NCI-H226 (cell line): ENCODE data around the gene CEBPB.

Source experiments
- DNase-seq: peaks from one replicate; pipeline ENCODE4 v3.0.0-alpha.2; 2015

The CEBPB gene

GRCh38 chr20:50230871-50231560, 40.4 kb downstream of the CEBPB start:
- DNase-seq: no peak

GRCh38 chr20:50231854-50232253, 41.2 kb downstream of the CEBPB start:
- no peak for DNase-seq

DNA sequence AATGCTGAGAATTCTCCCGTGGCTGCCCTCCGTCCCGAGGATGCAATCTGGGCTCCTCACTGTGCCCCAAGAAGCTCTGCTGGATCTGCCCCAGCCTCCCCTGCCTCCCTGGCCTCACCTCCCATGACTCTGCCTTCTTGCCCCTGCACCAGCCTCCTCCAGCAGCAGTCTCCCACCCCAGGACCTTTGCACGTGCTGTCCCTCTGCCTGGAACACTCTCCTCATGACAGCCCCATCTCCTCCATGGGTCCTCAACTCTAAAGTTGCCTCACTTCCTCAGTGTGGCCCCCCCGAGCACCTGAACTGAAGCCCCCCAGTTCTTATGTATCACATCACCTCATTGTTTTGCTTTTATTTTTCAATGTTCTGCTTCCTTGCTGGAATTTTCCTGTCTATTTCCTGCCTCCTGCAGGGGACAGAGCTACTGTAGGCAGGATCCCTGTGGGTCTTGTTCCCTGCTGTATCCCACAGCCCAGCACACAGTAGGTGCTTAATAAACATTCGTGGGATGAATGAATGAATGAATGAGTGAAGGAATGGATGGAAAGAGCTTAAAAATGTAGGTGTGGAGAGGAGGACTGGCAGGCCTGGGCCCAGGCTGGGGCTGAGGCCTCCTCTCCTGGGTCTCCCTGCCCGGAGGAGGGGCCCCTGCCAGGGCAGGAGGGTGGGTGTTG, 42.2 kb downstream of the CEBPB start:
- no peak for DNase-seq

DNA sequence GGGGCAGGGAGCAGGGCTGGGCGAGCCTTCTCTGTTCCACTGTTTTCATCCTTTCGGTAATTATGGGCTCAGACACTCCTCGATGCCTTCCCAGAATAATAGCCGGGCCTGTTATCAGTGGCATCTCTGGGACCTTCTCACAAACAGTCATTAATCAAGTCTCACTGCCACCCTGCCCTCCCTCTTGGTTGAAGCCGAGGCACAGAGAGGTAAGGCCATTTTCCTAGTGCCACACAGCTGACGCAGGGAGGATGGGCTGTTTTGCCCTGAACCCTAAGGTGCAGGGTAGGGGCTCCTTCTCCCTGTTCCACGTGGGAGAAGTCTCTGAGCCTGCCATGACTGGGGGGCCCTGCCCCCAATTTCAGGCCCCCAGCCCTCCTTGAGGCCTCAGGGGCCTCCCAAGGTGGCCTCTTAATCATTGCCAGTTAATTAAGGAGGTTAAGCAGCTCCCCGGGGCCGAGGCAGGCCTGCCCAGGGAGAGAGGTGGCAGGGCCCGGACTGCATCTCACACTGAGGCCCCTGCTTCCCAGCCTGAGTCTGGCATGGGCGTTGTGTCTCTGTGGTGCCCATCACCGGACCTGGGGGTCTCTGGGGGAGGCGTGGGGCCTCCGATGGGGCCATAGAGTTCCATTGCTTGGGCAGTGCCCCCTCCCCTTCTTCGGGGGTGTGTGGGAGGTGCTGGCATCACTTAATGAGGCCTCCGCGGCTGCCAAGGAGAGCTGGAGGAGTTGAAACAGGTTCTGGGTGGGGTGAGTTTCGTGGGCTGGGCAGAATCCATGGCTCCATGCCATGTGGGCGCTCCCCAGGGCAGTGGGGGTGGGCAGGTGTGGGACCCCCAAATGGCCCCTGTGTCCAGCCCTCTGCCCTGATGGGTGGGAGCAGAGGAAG, 42.9 kb downstream of the CEBPB start:
- no peak for DNase-seq

DNA sequence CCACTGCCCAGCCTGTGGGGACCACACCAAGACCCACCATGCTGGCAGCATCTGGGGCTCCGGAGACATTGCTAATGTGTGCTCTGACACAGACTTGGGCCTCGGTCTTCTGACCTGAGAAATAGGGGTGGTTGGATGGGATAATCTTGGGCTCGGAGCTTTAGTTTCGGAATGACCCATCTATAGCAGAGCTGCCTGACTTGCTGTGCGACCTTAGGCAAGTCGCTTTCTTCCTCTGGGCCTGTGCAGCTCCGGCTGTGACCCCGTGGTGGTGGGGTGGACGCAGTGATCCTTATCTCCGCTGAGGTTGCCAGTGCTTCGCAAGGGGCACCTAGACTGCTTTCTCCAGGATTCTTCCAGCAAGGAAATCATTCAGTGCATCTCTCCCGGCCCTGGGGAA, 43.7 kb downstream of the CEBPB start:
- DNase-seq: no peak

DNA sequence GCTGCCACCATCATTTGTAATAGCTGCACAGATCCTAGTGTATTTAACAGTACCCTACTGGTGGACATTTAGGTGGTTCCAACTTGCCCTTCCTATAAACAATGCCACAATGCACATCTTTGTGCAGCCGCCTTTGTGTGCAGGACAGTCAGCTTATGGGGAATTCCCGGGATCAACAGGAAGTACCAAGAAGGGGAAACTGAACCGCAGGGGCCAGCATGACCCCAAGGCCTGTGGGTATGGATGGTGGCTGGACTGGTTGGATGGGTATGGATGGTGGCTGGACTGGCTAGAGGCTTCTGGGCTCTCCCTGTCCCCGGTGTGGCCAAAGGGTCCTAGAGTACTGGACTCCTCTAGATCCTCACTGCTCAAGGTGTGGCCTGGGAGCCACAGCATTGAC, 46.7 kb downstream of the CEBPB start:
- no peak for DNase-seq

DNA sequence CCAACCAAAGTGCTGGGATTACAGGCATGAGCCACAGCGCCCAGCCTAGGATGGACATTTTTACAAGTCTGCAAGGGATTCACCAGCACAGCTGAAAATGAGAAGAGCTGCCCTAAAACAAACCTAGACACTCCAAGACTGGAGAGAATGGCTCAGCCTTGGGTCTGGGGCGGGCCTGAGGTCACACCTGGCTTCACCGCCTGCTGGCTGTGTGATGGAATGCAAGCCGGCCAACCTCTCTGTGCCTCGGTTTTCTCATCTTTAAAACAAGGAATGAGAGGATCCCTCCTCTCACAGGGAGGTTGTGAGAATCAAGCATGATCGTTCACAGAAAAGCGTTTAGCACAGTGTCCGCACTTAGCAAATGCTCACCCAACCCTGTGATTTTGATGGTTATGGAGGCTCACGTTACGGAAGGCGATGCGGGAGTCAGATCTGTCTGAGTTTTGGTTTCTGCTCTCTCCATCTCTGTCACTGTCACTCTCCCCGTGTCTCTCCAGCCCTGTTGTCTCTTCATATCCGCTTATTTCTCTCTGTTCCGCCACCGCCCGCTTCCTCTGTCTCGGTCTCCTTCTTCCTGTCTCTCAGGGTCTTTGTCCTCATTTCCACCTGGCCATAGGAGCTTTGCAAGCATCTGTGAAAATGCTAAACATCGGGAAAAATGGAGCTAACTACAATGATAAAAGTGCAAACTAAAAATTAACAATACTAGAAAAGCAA, 47.6 kb downstream of the CEBPB start:
- DNase-seq: no peak

DNA sequence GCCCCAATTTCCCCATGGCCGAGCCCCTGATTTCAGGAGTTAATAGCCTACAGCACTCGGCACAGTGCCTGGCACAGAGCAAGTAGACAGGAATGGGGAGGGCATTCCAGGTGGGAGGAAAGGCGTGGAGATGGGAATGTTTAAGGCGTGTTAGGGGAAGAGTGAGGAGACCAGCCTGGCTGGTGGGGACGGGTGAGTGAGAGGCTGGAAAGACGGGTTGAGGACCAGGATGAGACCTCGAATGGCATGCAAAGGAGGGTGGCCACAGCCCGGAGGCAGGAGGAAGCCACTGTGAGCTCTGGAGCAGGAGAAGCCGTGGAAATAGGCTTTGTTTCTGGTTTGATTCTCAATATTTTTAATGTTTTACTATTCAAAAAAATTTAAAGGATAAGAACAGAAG, 49.5 kb downstream of the CEBPB start:
- no peak for DNase-seq

GRCh38 chr20:50242178-50242514, 51.5 kb downstream of the CEBPB start:
- no peak for DNase-seq
